ENCODE measurements around the gene KCNK2. TPM values are rescaled to one million over a fixed set of nuclear protein-coding genes. Genes with fewer than 3 reads are reported as not detected.

KCNK2 gene
- total RNA-seq, 1 experiment from 2014 or later, result 0.44 TPM

- no peak overlapping the region for H3K56ac ChIP-seq (ENCODE audit: insufficient read length, low read depth, low read length)
- no peaks in the 10 kb centered on the region for H3K79me2 ChIP-seq (ENCODE audit: insufficient read depth, low read length)
- no peak overlapping the region for H3K27ac ChIP-seq (ENCODE audit: insufficient read length, low read depth, low read length)
- H3K27me3 ChIP-seq (ENCODE audit: insufficient read depth, low read length), result no peaks in the 10 kb centered on the region
- no peak overlapping the region for H4K8ac ChIP-seq (replicated peaks; ENCODE audit: insufficient read length, low read depth, low read length)
- no peak overlapping the region for H2BK15ac ChIP-seq (ENCODE audit: low read depth, low read length)
- no peak overlapping the region for H2BK5ac ChIP-seq (ENCODE audit: insufficient read length, low read length)
- WGBS (ENCODE audit: extremely low coverage, insufficient read length, low lambda C conversion rate), result no CpG with 5 or more reads among the region's 1 CpG
- H3K4ac ChIP-seq (ENCODE audit: low read depth, low read length), result no peak overlapping the region
- no peak overlapping the region for H3K18ac ChIP-seq (ENCODE audit: insufficient read length, low read depth, low read length)
- no peak overlapping the region for H2BK120ac ChIP-seq (ENCODE audit: low read depth, low read length, poor library complexity, severe bottlenecking)
- Mint-ChIP-seq H3K27ac (no peak overlapping the region), H3K36me3 (ENCODE audit: insufficient read depth in 1 of 3, low read depth in 3 of 3) (no peaks in the 10 kb centered on the region), H3K27me3 (ENCODE audit: low read depth) (peaks cover 8% of the 10 kb centered on the region), H3K4me1 (no peaks in the 10 kb centered on the region), H3K4me3 (no peak overlapping the region), H3K9me3 (no peaks in the 10 kb centered on the region)
- H3K4me1 ChIP-seq (ENCODE audit: insufficient read depth, low read length), result no peaks in the 10 kb centered on the region
- no peak overlapping the region for H3K14ac ChIP-seq (ENCODE audit: insufficient read depth, low read length)
- H4K91ac ChIP-seq (ENCODE audit: insufficient read length, low read depth, low read length), result no peak overlapping the region
- H3K23ac ChIP-seq (ENCODE audit: insufficient read length, low read depth, low read length), result no peak overlapping the region
- no peaks in the 10 kb centered on the region for H3K9me3 ChIP-seq (ENCODE audit: control insufficient read depth, low read depth, low read length)
- H2BK12ac ChIP-seq (ENCODE audit: insufficient read length, low read depth, low read length), result no peak overlapping the region
- no peaks in the 10 kb centered on the region for H3K79me1 ChIP-seq (ENCODE audit: insufficient read depth, low read depth, low read length, poor library complexity, severe bottlenecking)
- H4K20me1 ChIP-seq (ENCODE audit: control insufficient read depth, insufficient read depth, insufficient read length), result no peaks in the 10 kb centered on the region
- H3K4me2 ChIP-seq (ENCODE audit: insufficient read depth, insufficient read length, low read length), result no peak overlapping the region
- TF ChIP-seq CTCF (conservative IDR thresholded peaks at IDR 0.05), result no peak
- H3K9ac ChIP-seq (ENCODE audit: extremely low read depth, insufficient read length, low read length), result no peak overlapping the region
- no peaks in the 10 kb centered on the region for H3K23me2 ChIP-seq (ENCODE audit: insufficient read length, low read depth, low read length, poor library complexity, severe bottlenecking)
- H4K5ac ChIP-seq (ENCODE audit: insufficient read length, low read depth, low read length), result no peak overlapping the region
- H2AK5ac ChIP-seq (ENCODE audit: insufficient read length, low read length), result no peak overlapping the region
- H2AFZ ChIP-seq (ENCODE audit: low read length), result no peak overlapping the region
- H3T11ph ChIP-seq (ENCODE audit: low read length), result no peak overlapping the region
- no peak overlapping the region for H2BK20ac ChIP-seq (ENCODE audit: low read depth, low read length, poor library complexity, severe bottlenecking)
- DNase-seq, result no peak
These were observed 11.8 kb downstream of the KCNK2 start for GRCh38 chr1:215094381-215094780.
